HepG2 (cell line): ENCODE results near the gene SESN1. TPM values are rescaled to one million over a fixed set of nuclear protein-coding genes. Genes with fewer than 3 reads are reported as not detected.
A peak's percentile ranks its signal among the peaks of the same experiment; 100 is the strongest.

Source experiments
- IKZF4 ChIP-seq: sonication (generic); formaldehyde crosslinking; IDR thresholded peaks from 2 replicates; pipeline ENCODE4 v1.5.1; 2020; ENCODE audit warnings: borderline replicate concordance, mild to moderate bottlenecking, low read depth, missing genetic modification reagents; ENCODE audit errors: not compliant biosample characterization
- JUN ChIP-seq: sonication (generic); formaldehyde crosslinking; IDR thresholded peaks from 2 replicates; pipeline ENCODE4 v1.4.0; 2020; ENCODE audit warnings: mild to moderate bottlenecking, missing genetic modification reagents
- PCBP1 ChIP-seq: fragments of 200-400 bp; formaldehyde crosslinking; IDR thresholded peaks from 2 replicates; pipeline ENCODE4 v1.6.1; 2017; ENCODE audit warnings: mild to moderate bottlenecking, low read depth, low read length, borderline replicate concordance
- POLR2AphosphoS2 ChIP-seq: IDR thresholded peaks from 2 replicates; pipeline ENCODE4 v1.6.1; 2011; ENCODE audit warnings: low read depth, low read length, improper control_type of control experiment
- RBFOX2 ChIP-seq: fragments of 200-400 bp; formaldehyde crosslinking; IDR thresholded peaks from 2 replicates; pipeline ENCODE4 v1.6.1; 2017; ENCODE audit warnings: low read depth, mild to moderate bottlenecking, low read length
- U2AF1 ChIP-seq: fragments of 200-400 bp; formaldehyde crosslinking; optimal IDR thresholded peaks from 2 replicates; pipeline ENCODE3; 2017; ENCODE audit warnings: mild to moderate bottlenecking, low read depth, low read length
- ZBTB21 ChIP-seq: sonication (generic); formaldehyde crosslinking; IDR thresholded peaks from 2 replicates; pipeline ENCODE4 v1.4.0; 2020; ENCODE audit warnings: missing genetic modification reagents
- ZBTB3 ChIP-seq: sonication (generic); formaldehyde crosslinking; IDR thresholded peaks from 2 replicates; pipeline ENCODE4 v1.4.0; 2020; ENCODE audit warnings: low read depth, mild to moderate bottlenecking, moderate library complexity, missing genetic modification reagents, borderline replicate concordance
- ZNF30 ChIP-seq: sonication (generic); formaldehyde crosslinking; IDR thresholded peaks from 2 replicates; pipeline ENCODE4 v1.5.0; 2020; ENCODE audit warnings: mild to moderate bottlenecking, missing genetic modification reagents
- ZNF432 ChIP-seq: sonication (generic); formaldehyde crosslinking; IDR thresholded peaks from 2 replicates; pipeline ENCODE4 v1.5.0; 2020; ENCODE audit warnings: missing genetic modification reagents, mild to moderate bottlenecking, borderline replicate concordance
- ZNF709 ChIP-seq: sonication (generic); formaldehyde crosslinking; IDR thresholded peaks from 2 replicates; pipeline ENCODE4 v1.5.0; 2020; ENCODE audit warnings: mild to moderate bottlenecking, missing genetic modification reagents
- ZNF83 ChIP-seq: sonication (generic); formaldehyde crosslinking; IDR thresholded peaks from 2 replicates; pipeline ENCODE4 v1.4.0; 2020; ENCODE audit warnings: missing genetic modification reagents, mild to moderate bottlenecking, borderline replicate concordance
- polyA plus RNA-seq, 8 experiments: library from polyadenylated mRNA; depleted of rRNA in 3 of 8; stranded (reverse) in 7 of 8; unstranded in 1 of 8; fragments of >200 nt; fragmentation: Illumina TruSeq in 4 of 8; extraction: Trizol in 4 of 8; gene quantifications; 2 replicates each; pipeline versions ENCODE4 v1.2.1 to v1.2.3, GENCODE V29; 2011 to 2016; ENCODE audit warnings: low read depth in 4 of 8, missing spikeins in 1 of 8, mixed read lengths in 1 of 8; ENCODE audit not compliant: insufficient read depth in 1 of 8
- total RNA-seq, 5 experiments: library from RNA; depleted of rRNA; stranded (reverse); fragments of >200 nt; fragmentation: Illumina TruSeq; extraction: Trizol; gene quantifications; 2 replicates each; pipeline ENCODE4 v1.2.3, GENCODE V29; 2016; ENCODE audit warnings: low read depth in 1 of 5
- TF ChIP-seq, protein P1 (sequence below): sonication (generic); formaldehyde crosslinking; IDR thresholded peaks from 2 replicates; pipeline ENCODE4 v1.4.0; 2020; ENCODE audit warnings: missing genetic modification reagents; ENCODE audit errors: not compliant biosample characterization
- TF ChIP-seq, protein P2 (sequence below): sonication (generic); formaldehyde crosslinking; IDR thresholded peaks from 2 replicates; pipeline ENCODE4 v1.5.0; 2020; ENCODE audit warnings: missing genetic modification reagents, mild to moderate bottlenecking, borderline replicate concordance
- TF ChIP-seq, protein P3 (sequence below): IDR thresholded peaks from 2 replicates; pipeline ENCODE4 v1.6.1; 2016; ENCODE audit warnings: missing genetic modification reagents, missing compliant biosample characterization
- TF ChIP-seq, protein P4 (sequence below), 2 experiments: sonication (generic) in 1 of 2; formaldehyde crosslinking in 1 of 2; IDR thresholded peaks; 2 replicates each; pipeline versions ENCODE4 v1.4.0 to v1.6.1; 2018 to 2020; ENCODE audit warnings: missing genetic modification reagents in 2 of 2, borderline replicate concordance in 1 of 2, low read depth in 1 of 2, mild to moderate bottlenecking in 1 of 2, missing biosample characterization in 1 of 2
- TF ChIP-seq, protein P5 (sequence below): sonication (generic); formaldehyde crosslinking; IDR thresholded peaks from 2 replicates; pipeline ENCODE4 v1.9.0; 2021; ENCODE audit warnings: missing genetic modification reagents, borderline replicate concordance
- TF ChIP-seq, protein P6 (sequence below): sonication (generic); formaldehyde crosslinking; IDR thresholded peaks from 2 replicates; pipeline ENCODE4 v1.5.0; 2020; ENCODE audit warnings: missing genetic modification reagents
- TF ChIP-seq, protein P7 (sequence below): sonication (generic); formaldehyde crosslinking; IDR thresholded peaks from 2 replicates; pipeline ENCODE4 v1.5.0; 2020; ENCODE audit warnings: mild to moderate bottlenecking, low read depth, missing genetic modification reagents, borderline replicate concordance
- TF ChIP-seq, protein P8 (sequence below): sonication (generic); formaldehyde crosslinking; IDR thresholded peaks from 2 replicates; pipeline ENCODE4 v1.4.0; 2020; ENCODE audit warnings: mild to moderate bottlenecking, missing genetic modification reagents

Gene SESN1
- total and polyA plus RNA-seq, 2 of the 13 experiments (the other 11 are each of a cell fraction or from before 2014, with no cell fraction given), result 24.9 to 44.7 TPM

DNA sequence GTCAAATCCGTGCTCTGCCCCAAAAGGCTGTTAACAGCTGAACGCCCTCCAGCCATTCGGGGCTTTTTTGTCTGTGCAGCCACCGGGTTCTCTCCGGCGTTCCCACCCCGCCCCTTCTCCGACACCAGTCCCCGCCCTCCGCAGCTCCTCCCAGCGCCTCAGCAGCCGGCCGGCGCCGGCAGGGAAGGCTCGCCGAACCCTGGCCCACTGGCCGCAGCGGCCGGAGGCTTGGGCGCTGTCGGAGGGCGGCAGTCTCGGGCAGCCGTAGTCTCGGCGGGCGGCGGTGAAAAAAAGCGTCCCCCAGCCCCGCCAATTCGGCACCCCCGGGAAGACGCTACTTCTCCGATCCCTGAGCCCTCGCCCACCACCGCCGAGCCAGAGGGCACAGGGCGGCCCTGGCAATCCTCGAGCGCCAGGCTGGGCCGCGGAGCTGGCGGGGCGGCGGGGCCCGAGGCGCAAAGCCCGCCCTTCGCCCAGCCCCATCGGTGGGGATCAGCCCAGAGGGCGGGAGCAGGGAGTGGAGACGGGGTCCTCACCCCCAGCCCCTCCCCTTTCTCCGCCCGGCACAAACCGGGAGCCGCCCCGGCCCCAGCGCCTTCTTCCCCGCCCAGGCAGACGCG, at the start of gene SESN1 (continued):
- TF ChIP-seq, protein P1, sequence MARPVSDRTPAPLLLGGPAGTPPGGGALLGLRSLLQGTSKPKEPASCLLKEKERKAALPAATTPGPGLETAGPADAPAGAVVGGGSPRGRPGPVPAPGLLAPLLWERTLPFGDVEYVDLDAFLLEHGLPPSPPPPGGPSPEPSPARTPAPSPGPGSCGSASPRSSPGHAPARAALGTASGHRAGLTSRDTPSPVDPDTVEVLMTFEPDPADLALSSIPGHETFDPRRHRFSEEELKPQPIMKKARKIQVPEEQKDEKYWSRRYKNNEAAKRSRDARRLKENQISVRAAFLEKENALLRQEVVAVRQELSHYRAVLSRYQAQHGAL (CRISPR knock-in tag), result no peak
- TF ChIP-seq, protein P2, sequence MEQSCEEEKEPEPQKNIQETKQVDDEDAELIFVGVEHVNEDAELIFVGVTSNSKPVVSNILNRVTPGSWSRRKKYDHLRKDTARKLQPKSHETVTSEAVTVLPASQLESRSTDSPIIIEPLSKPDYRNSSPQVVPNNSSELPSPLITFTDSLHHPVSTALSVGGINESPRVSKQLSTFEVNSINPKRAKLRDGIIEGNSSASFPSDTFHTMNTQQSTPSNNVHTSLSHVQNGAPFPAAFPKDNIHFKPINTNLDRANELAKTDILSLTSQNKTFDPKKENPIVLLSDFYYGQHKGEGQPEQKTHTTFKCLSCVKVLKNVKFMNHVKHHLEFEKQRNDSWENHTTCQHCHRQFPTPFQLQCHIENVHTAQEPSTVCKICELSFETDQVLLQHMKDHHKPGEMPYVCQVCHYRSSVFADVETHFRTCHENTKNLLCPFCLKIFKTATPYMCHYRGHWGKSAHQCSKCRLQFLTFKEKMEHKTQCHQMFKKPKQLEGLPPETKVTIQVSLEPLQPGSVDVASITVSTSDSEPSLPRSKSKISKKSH (CRISPR knock-in tag), result peak; percentile 91
- TF ChIP-seq RBFOX2 (peak; percentile 83), ZNF30 (CRISPR knock-in tag) (no peak), ZNF83 (CRISPR knock-in tag) (peak; percentile 88), POLR2AphosphoS2 (no peak), ZNF709 (CRISPR knock-in tag) (peak; percentile 80; the same call in 1 of the 2 replicates), ZBTB3 (no peak), PCBP1 (0 out of 2 replicates have a peak, but pooled peaks have one; percentile 20), ZBTB21 (CRISPR knock-in tag) (no peak), JUN (CRISPR knock-in tag) (no peak), ZNF432 (no peak), U2AF1 (no peak), IKZF4 (CRISPR knock-in tag) (peak; percentile 47)
- TF ChIP-seq, protein P3, sequence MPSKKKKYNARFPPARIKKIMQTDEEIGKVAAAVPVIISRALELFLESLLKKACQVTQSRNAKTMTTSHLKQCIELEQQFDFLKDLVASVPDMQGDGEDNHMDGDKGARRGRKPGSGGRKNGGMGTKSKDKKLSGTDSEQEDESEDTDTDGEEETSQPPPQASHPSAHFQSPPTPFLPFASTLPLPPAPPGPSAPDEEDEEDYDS (CRISPR knock-in tag), result peak; percentile 55
- TF ChIP-seq, protein P4, sequence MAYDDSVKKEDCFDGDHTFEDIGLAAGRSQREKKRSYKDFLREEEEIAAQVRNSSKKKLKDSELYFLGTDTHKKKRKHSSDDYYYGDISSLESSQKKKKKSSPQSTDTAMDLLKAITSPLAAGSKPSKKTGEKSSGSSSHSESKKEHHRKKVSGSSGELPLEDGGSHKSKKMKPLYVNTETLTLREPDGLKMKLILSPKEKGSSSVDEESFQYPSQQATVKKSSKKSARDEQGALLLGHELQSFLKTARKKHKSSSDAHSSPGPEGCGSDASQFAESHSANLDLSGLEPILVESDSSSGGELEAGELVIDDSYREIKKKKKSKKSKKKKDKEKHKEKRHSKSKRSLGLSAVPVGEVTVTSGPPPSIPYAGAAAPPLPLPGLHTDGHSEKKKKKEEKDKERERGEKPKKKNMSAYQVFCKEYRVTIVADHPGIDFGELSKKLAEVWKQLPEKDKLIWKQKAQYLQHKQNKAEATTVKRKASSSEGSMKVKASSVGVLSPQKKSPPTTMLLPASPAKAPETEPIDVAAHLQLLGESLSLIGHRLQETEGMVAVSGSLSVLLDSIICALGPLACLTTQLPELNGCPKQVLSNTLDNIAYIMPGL (CRISPR knock-in tag; IDR thresholded peaks at IDR 0.05; ENCODE audit: borderline replicate concordance in 1 of 2, low read depth in 1 of 2), result peak; percentile 52 to 81
- TF ChIP-seq, protein P5, sequence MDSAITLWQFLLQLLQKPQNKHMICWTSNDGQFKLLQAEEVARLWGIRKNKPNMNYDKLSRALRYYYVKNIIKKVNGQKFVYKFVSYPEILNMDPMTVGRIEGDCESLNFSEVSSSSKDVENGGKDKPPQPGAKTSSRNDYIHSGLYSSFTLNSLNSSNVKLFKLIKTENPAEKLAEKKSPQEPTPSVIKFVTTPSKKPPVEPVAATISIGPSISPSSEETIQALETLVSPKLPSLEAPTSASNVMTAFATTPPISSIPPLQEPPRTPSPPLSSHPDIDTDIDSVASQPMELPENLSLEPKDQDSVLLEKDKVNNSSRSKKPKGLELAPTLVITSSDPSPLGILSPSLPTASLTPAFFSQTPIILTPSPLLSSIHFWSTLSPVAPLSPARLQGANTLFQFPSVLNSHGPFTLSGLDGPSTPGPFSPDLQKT (CRISPR knock-in tag), result no peak
- TF ChIP-seq, protein P6, sequence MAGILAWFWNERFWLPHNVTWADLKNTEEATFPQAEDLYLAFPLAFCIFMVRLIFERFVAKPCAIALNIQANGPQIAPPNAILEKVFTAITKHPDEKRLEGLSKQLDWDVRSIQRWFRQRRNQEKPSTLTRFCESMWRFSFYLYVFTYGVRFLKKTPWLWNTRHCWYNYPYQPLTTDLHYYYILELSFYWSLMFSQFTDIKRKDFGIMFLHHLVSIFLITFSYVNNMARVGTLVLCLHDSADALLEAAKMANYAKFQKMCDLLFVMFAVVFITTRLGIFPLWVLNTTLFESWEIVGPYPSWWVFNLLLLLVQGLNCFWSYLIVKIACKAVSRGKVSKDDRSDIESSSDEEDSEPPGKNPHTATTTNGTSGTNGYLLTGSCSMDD (CRISPR knock-in tag), result no peak
- TF ChIP-seq, protein P7, sequence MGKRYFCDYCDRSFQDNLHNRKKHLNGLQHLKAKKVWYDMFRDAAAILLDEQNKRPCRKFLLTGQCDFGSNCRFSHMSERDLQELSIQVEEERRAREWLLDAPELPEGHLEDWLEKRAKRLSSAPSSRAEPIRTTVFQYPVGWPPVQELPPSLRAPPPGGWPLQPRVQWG (CRISPR knock-in tag), result no peak
- TF ChIP-seq, protein P8, sequence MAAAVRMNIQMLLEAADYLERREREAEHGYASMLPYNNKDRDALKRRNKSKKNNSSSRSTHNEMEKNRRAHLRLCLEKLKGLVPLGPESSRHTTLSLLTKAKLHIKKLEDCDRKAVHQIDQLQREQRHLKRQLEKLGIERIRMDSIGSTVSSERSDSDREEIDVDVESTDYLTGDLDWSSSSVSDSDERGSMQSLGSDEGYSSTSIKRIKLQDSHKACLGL (CRISPR knock-in tag), result peak; percentile 37; the same call in 1 of the 2 replicates
